Memory B cell (primary cell): ENCODE measurements around the gene RHOT2.

Source experiments
- ATAC-seq: fragments of 150-1000 bp; cut with Tn5 transposase; 2 replicates; pipeline ENCODE4 v1.10.0; 2021; ENCODE audit warnings: low read depth, mild to moderate bottlenecking, moderate library complexity
- DNase-seq, 2 donors: peaks; one replicate each; pipeline ENCODE4 v3.0.0; 2022; ENCODE audit warnings: low spot score in 2 of 2
- H3K27ac Mint-ChIP-seq: one replicate; pipeline ENCODE4 v1.8.0; 2022; ENCODE audit warnings: mild to moderate bottlenecking, moderate library complexity, mixed read lengths
- H3K27me3 Mint-ChIP-seq: one replicate; pipeline ENCODE4 v1.8.0; 2022; ENCODE audit warnings: mixed read lengths
- H3K36me3 Mint-ChIP-seq: one replicate; pipeline ENCODE4 v1.8.0; 2022; ENCODE audit warnings: mild to moderate bottlenecking, mixed read lengths
- H3K4me1 Mint-ChIP-seq: one replicate; pipeline ENCODE4 v1.8.0; 2022; ENCODE audit warnings: mixed read lengths
- H3K4me3 Mint-ChIP-seq: one replicate; pipeline ENCODE4 v1.8.0; 2022; ENCODE audit warnings: mild to moderate bottlenecking, moderate library complexity, mixed read lengths
- H3K9me3 Mint-ChIP-seq: one replicate; pipeline ENCODE4 v1.8.0; 2022; ENCODE audit warnings: mixed read lengths

RHOT2 gene

DNA sequence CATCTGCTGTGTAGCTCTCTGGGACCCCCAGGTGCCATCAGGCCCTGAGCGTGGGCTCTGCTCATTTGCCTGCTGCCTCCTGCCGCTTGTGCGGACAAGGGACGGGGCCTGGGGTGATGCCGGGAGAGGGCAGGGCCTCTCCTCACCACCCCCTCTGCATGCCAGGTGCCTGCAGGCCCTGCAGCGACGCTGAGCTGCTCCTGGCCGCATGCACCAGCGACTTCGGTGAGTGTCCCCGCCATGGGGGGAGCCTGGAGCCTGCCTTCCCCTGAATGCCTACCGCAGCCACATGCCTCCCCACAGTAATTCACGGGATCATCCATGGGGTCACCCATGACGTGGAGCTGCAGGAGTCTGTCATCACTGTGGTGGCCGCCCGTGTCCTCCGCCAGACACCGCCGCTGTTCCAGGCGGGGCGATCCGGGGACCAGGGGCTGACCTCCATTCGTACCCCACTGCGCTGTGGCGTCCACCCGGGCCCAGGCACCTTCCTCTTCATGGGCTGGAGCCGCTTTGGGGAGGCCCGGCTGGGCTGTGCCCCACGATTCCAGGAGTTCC, 48.9 kb downstream of the RHOT2 start:
- Mint-ChIP-seq H3K4me1 (peaks cover 14% of the 10 kb centered on the region), H3K27ac (no peak overlapping the region), H3K27me3 (peaks cover 4% of the 10 kb centered on the region), H3K36me3 (no peaks in the 10 kb centered on the region), H3K4me3 (peak overlapping the region; percentile 60), H3K9me3 (no peaks in the 10 kb centered on the region)
- ATAC-seq (no peak), DNase-seq (no peak)

DNA sequence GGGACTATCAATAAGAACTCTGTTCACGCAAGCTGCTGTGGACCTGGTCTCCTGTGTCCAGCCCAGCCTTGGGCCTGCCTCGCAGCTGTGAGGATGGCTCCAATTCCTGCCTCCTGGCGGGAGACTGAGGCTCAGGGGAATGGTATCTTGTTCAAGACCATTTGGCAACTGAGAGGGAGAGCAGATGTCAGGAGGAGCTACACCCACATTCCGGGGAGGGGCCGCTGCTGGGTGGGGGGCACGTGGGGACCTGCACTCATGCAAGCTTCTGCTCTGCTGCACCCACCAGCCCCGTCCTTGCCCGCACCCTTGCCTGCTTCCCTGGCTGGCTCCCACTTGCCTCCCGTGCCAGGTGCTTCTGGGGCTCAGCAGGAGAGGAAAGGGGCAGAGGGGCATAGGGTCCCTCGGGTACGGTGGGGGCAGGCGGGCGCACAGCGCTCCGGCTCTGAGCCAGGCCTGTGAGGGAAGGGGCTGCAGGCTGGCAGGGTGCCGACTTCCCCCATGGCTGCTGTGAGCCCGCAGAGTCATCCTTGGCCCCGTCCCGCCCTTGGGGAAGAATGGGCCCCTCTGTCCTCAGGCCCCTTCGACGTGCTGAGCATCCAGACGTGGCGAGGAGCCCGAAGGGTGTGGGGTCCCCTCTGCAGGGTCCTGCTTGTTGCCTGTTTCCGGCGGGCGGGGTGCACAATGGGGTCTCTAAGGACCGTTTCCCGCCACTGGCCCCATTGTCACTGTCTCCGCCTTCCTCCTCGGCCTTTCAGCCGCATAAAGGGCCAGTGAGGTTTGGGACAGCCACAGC, 49.7 kb downstream of the RHOT2 start:
- DNase-seq = no peak
- no peak for ATAC-seq
- Mint-ChIP-seq H3K36me3 (no peaks in the 10 kb centered on the region), H3K27me3 (peaks cover 4% of the 10 kb centered on the region), H3K4me3 (no peak overlapping the region), H3K27ac (no peak overlapping the region), H3K9me3 (no peaks in the 10 kb centered on the region), H3K4me1 (peaks cover 16% of the 10 kb centered on the region)

DNA sequence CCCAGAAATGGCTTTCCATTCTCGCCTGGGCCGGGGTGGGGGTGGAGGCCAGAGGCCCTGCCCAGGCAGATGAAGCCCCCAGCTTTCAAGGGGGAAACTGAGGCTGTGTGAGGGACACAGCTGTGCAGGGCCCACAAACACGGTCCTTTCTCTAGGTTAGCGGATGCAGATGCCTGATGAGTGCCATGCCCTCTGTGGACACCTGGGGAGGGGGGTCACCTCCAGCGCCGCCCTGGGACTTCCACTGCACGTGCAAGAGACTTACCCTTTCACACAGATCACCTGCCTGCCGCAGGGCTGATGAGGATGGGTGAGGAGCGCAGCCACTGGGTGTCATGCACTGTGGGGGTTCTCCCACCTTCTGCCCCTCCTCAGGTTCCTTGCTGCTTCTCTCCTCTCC, 50.5 kb downstream of the RHOT2 start:
- DNase-seq (no peak), ATAC-seq (no peak)
- no peak overlapping the region for H3K4me3 Mint-ChIP-seq
- H3K9me3 Mint-ChIP-seq = no peaks in the 10 kb centered on the region
- H3K36me3 Mint-ChIP-seq = no peaks in the 10 kb centered on the region
- H3K27ac Mint-ChIP-seq = no peak overlapping the region
- peaks cover 4% of the 10 kb centered on the region for H3K27me3 Mint-ChIP-seq
- H3K4me1 Mint-ChIP-seq = peaks cover 18% of the 10 kb centered on the region

DNA sequence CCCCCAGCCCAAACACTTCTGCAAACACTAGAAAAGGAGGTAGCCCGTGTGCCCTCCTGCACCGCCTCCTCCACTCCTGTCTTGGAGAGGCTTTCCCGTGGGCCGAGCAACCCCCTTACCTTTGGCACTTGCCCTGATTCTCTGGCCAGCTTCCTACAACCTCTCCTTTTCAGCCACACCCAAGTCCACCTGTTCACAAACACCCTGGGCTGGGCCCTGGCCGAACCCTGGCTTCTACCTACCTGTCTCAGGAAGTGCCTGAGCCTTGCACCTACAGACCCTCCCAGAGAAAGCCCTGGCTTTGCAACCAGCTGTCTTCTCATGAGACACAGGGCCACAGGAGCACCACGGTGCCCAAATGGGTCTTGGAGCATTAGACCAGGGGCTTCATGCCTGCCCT, 51.0 kb downstream of the RHOT2 start:
- peaks cover 18% of the 10 kb centered on the region for H3K4me1 Mint-ChIP-seq
- no peaks in the 10 kb centered on the region for H3K9me3 Mint-ChIP-seq
- peak overlapping the region; percentile 16 for H3K4me3 Mint-ChIP-seq
- DNase-seq (no peak), ATAC-seq (no peak)
- H3K36me3 Mint-ChIP-seq = no peaks in the 10 kb centered on the region
- no peak overlapping the region for H3K27ac Mint-ChIP-seq
- peaks cover 4% of the 10 kb centered on the region for H3K27me3 Mint-ChIP-seq

DNA sequence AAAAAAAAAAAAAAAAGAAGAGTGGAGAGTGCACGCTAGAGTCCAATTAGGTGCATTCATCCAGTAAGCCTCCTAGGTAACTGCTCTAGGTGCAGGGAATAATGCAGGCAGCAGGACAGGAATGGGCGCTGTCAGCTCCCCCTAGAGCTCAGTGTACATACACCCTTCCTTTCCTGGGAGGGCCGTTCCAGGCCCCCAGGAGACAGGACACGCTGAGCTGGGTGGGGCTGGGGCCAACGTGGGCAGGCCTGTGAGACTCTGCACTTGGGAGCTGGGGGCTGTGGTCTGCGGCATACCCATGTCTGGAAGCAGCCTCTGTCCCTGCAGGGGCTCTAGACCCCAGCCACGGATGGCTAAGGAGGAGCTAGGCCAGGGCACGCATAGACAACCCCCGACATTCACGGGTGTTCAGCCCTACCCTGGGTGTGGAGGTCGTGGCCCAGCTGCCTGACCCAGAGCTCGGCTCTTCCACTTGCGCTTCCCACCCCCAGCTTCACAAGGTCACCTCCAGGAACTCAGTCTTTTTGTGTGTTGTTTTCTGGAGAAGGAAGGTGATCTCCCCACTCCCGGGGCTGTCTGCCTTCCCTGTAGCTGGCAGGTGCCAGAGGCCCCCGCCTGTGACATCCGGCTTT, 52.0 kb downstream of the RHOT2 start:
- Mint-ChIP-seq H3K4me3 (peak overlapping the region; percentile 82), H3K36me3 (no peaks in the 10 kb centered on the region), H3K27ac (peak overlapping the region; percentile 43), H3K9me3 (no peaks in the 10 kb centered on the region), H3K4me1 (peaks cover 16% of the 10 kb centered on the region), H3K27me3 (peaks cover 2% of the 10 kb centered on the region)
- ATAC-seq (no peak), DNase-seq (no peak)

DNA sequence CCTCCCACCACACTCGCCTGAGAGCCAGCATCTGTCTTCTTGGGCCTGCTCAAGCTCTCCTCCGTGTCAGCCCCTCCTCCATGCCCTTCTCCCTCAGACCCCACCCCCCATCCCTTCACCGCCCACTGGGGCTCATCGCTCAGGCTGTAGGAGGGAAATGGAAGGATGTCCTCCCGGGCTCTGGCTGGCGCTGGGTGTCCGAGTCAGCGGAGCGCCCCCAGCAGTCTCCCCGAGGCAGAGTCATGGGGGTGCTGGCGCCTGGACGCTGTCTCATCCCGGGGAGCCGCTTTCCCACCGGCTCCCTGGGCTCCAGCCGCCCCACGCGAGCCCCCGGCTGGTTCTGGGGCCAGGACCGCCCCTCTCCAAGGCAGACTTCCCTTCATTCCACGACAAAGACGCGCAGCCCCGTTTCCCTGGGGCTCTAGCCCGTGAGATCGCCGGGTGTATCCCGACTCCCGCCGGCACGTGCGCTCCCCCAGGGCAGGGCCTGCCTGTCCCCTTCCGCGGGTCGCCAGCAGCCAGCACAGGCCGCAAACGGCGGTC, 52.6 kb downstream of the RHOT2 start:
- ATAC-seq = peak; percentile 4
- peak overlapping the region; percentile 43 for H3K27ac Mint-ChIP-seq
- no peaks in the 10 kb centered on the region for H3K9me3 Mint-ChIP-seq
- peaks cover 2% of the 10 kb centered on the region for H3K27me3 Mint-ChIP-seq
- DNase-seq = no peak
- no peaks in the 10 kb centered on the region for H3K36me3 Mint-ChIP-seq
- peak overlapping the region; percentile 82 for H3K4me3 Mint-ChIP-seq
- peaks cover 16% of the 10 kb centered on the region for H3K4me1 Mint-ChIP-seq

DNA sequence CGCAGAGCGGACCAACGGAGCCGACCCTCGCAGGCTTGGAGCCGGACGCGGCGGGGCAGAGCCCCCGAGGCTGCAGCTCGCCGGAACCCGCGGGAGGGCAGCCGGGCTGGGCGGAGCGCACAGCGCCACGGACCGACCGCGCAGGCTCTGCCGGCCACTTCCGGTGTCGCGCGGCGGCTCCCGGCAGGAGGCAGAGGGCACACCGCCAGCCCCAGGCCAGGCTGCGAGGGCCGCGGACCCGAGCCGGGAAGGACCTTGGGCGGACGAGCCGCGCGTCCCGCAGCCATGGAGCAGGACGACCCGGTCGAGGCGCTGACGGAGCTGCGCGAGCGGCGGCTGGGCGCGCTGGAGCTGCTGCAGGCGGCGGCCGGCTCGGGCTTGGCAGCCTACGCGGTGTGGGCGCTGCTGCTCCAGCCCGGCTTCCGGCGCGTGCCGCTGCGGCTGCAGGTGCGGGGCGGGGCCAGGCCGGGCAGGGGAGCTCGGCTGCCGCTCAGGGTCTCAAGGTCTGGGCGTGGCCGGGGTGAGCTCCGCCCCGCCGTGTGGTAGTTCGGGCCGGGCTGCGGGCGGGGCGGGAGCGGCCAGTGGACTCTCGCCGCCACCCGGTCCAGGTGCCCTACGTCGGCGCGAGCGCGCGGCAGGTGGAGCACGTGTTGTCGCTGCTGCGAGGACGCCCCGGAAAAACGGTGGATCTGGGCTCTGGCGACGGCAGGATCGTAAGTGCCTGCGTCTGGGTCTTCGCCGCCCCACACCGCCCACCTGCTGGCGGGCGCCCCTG, 53.2 kb downstream of the RHOT2 start, which contains the start of gene ANTKMT:
ANTKMT (plus strand) TSS at position 157 of the 775 bp plus-strand sequence; CDS start at position 286, 129 bp downstream.
- ATAC-seq (peak; percentile 87), DNase-seq (peak; percentile 85 to 87)
- H3K4me1 Mint-ChIP-seq = peaks cover 16% of the 10 kb centered on the region
- H3K4me3 Mint-ChIP-seq = peak within 1 kb of the TSS; percentile 82
- H3K9me3 Mint-ChIP-seq = no peaks in the 10 kb centered on the region
- peak within 1 kb of the TSS; percentile 81 for H3K27ac Mint-ChIP-seq
- no peaks in the 10 kb centered on the region for H3K36me3 Mint-ChIP-seq
- peaks cover 2% of the 10 kb centered on the region for H3K27me3 Mint-ChIP-seq

DNA sequence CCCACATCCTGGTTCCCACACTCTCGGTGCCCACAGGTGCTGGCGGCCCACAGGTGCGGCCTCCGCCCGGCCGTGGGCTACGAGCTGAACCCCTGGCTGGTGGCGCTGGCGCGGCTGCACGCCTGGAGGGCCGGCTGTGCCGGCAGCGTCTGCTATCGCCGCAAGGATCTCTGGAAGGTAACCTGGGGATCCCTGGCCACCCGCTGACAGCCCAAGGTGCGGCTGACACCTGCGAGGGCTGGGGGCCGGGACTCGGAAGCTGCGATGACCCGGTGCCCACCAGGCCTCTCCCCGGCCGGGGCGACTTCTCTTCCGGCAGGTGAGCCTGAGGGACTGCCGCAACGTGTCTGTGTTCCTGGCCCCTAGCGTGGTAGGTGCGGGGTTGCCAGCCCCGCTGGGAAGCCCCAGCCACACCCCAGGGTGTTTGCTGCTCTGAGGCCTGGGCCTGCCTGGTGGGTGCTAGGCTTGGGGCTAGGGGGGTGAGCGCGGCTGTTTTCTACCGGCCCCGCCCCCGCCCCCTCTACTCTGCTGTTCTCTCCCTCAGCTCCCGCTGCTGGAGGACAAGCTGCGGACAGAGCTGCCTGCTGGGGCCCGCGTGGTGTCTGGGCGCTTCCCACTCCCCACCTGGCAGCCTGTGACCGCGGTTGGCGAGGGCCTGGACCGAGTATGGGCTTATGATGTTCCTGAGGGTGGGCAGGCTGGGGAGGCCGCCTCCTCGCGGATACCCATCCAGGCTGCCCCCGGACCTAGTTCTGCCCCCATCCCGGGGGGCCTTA, 54.0 kb downstream of the RHOT2 start:
- ATAC-seq = no peak
- Mint-ChIP-seq H3K27ac (peak overlapping the region; percentile 81), H3K4me3 (peak overlapping the region; percentile 82), H3K27me3 (no peaks in the 10 kb centered on the region), H3K9me3 (no peaks in the 10 kb centered on the region), H3K4me1 (peaks cover 13% of the 10 kb centered on the region), H3K36me3 (no peaks in the 10 kb centered on the region)
- DNase-seq = no peak

DNA sequence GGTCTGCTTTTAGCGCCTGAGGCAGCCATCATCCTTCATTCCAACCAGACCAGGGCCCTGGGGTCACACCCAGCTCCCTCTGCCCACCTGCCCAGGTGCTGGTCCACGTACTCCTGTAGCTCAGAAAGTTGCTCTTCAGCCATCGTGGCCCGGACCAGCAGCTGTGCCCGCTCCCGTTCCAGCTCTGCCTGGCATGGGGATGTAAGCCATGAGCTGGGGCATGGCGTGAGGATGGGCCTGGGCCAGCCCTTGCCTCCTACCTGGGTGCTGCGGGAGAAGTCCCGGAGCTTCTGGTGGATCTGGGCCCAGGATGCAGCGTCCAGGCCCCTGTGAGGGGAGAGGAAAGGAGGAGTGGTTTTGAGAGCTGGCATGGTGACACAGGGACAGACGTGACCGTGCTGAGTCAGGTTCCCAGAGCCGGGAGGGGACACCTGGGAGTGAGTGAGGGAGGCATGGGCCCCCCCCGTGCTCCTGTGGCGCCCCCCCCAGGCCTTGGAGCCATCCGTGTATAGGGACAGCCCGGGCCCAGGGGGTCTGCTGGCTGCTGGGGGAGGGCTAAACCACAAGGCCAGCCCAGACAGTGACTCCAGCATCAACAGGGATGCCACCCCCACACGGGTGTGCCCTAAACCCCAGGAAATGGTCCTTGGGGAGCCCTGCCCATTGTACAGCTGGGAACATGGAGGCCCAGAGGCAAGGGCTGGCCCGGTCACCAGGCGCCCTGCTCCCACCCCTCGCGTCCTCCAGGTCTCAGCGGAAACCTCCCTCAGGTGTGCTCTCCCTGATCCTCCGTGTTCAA, 55.1 kb downstream of the RHOT2 start:
- no peaks in the 10 kb centered on the region for H3K36me3 Mint-ChIP-seq
- peaks cover 13% of the 10 kb centered on the region for H3K4me1 Mint-ChIP-seq
- no peaks in the 10 kb centered on the region for H3K9me3 Mint-ChIP-seq
- peak overlapping the region; percentile 82 for H3K4me3 Mint-ChIP-seq
- no peak for ATAC-seq
- H3K27me3 Mint-ChIP-seq = no peaks in the 10 kb centered on the region
- DNase-seq = no peak
- no peak overlapping the region for H3K27ac Mint-ChIP-seq

DNA sequence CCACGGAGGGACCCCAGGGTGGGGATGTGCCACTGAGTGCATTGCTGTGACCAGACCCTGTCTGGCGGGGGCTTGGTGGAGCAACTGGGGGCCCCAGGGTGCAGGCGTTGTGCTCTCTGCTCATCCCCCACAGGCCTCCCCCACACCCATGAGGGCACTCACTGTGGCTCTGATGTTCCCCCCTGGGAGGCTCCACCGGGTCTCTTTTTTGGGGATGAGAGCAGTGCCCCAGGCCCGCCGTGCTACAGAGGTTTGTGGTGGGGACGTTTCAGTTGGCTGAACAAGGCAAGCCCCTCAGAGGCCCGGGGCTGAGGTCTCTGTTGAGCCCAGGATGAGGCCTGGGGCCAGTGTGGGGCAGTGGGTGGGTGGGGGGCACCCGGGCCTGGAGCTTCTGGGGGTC, 55.8 kb downstream of the RHOT2 start:
- Mint-ChIP-seq H3K27me3 (no peaks in the 10 kb centered on the region), H3K27ac (no peak overlapping the region), H3K36me3 (no peaks in the 10 kb centered on the region), H3K9me3 (no peaks in the 10 kb centered on the region), H3K4me1 (peaks cover 13% of the 10 kb centered on the region), H3K4me3 (no peak overlapping the region)
- ATAC-seq (no peak), DNase-seq (no peak)
